Mucosa of stomach (tissue), 1 donor: ENCODE results near the gene PHC2.

Experiments used
- H3K27me3 ChIP-seq: one replicate; pipeline ENCODE4 v1.7.0; 2013; ENCODE audit warnings: mild to moderate bottlenecking, low read length; ENCODE audit not compliant: control insufficient read depth, insufficient read depth
- H3K36me3 ChIP-seq: one replicate; pipeline ENCODE4 v1.7.0; 2013; ENCODE audit warnings: low read length; ENCODE audit not compliant: control insufficient read depth, insufficient read depth
- H3K4me1 ChIP-seq: one replicate; pipeline ENCODE4 v1.7.0; 2013; ENCODE audit warnings: mild to moderate bottlenecking, low read length; ENCODE audit not compliant: control insufficient read depth, insufficient read depth
- H3K4me3 ChIP-seq: one replicate; pipeline ENCODE4 v1.7.0; 2013; ENCODE audit warnings: low read length
- H3K9ac ChIP-seq: one replicate; pipeline ENCODE4 v1.7.0; 2013; ENCODE audit warnings: mild to moderate bottlenecking, low read length, moderate library complexity
- H3K9me3 ChIP-seq: one replicate; pipeline ENCODE4 v1.7.0; 2013; ENCODE audit warnings: mild to moderate bottlenecking, low read length, moderate library complexity; ENCODE audit not compliant: control insufficient read depth
- donor health status: Pancreatic carcinoma.

PHC2 gene

GRCh38 chr1:33379631-33380354 lies 51.1 kb downstream of the PHC2 start:
- no peak overlapping the region for H3K9ac ChIP-seq
- H3K27me3 ChIP-seq, result no peaks in the 10 kb centered on the region
- H3K4me1 ChIP-seq, result no peaks in the 10 kb centered on the region
- no peaks in the 10 kb centered on the region for H3K36me3 ChIP-seq
- no peak overlapping the region for H3K4me3 ChIP-seq
- H3K9me3 ChIP-seq, result no peaks in the 10 kb centered on the region

GRCh38 chr1:33378976-33379375 lies 51.9 kb downstream of the PHC2 start:
- H3K27me3 ChIP-seq, result no peaks in the 10 kb centered on the region
- H3K9ac ChIP-seq, result no peak overlapping the region
- H3K36me3 ChIP-seq, result no peaks in the 10 kb centered on the region
- no peak overlapping the region for H3K4me3 ChIP-seq
- H3K9me3 ChIP-seq, result no peaks in the 10 kb centered on the region
- no peaks in the 10 kb centered on the region for H3K4me1 ChIP-seq

GRCh38 chr1:33378524-33378923 lies 52.4 kb downstream of the PHC2 start:
- no peaks in the 10 kb centered on the region for H3K9me3 ChIP-seq
- no peaks in the 10 kb centered on the region for H3K27me3 ChIP-seq
- H3K4me1 ChIP-seq, result no peaks in the 10 kb centered on the region
- no peaks in the 10 kb centered on the region for H3K36me3 ChIP-seq
- H3K4me3 ChIP-seq, result no peak overlapping the region
- no peak overlapping the region for H3K9ac ChIP-seq

- no peak overlapping the region for H3K9ac ChIP-seq
- no peaks in the 10 kb centered on the region for H3K9me3 ChIP-seq
- no peak overlapping the region for H3K4me3 ChIP-seq
- H3K4me1 ChIP-seq, result no peaks in the 10 kb centered on the region
- H3K36me3 ChIP-seq, result no peaks in the 10 kb centered on the region
- H3K27me3 ChIP-seq, result no peaks in the 10 kb centered on the region
Observed at GRCh38 chr1:33377756-33378155, 53.1 kb downstream of the PHC2 start.

- Histone ChIP-seq H3K27me3 (no peaks in the 10 kb centered on the region), H3K9me3 (no peaks in the 10 kb centered on the region), H3K36me3 (no peaks in the 10 kb centered on the region), H3K4me1 (no peaks in the 10 kb centered on the region), H3K9ac (no peak overlapping the region), H3K4me3 (no peak overlapping the region)
Observed at GRCh38 chr1:33377013-33377412, 53.9 kb downstream of the PHC2 start.

GRCh38 chr1:33375316-33375715 lies 55.6 kb downstream of the PHC2 start:
- H3K9ac ChIP-seq, result no peak overlapping the region

GRCh38 chr1:33374336-33375105 lies 56.4 kb downstream of the PHC2 start:
- no peaks in the 10 kb centered on the region for H3K9me3 ChIP-seq
- H3K36me3 ChIP-seq, result no peaks in the 10 kb centered on the region
- H3K27me3 ChIP-seq, result no peaks in the 10 kb centered on the region
- H3K4me3 ChIP-seq, result no peak overlapping the region
- no peak overlapping the region for H3K9ac ChIP-seq
- H3K4me1 ChIP-seq, result no peaks in the 10 kb centered on the region

More at GRCh38 chr1:33375316-33375715, 55.6 kb downstream of the PHC2 start:
- Histone ChIP-seq H3K9me3 (no peaks in the 10 kb centered on the region), H3K4me1 (no peaks in the 10 kb centered on the region), H3K36me3 (no peaks in the 10 kb centered on the region), H3K27me3 (no peaks in the 10 kb centered on the region), H3K4me3 (no peak overlapping the region)

- Histone ChIP-seq H3K4me1 (no peaks in the 10 kb centered on the region), H3K4me3 (no peak overlapping the region), H3K9ac (no peak overlapping the region), H3K27me3 (no peaks in the 10 kb centered on the region), H3K9me3 (no peaks in the 10 kb centered on the region), H3K36me3 (no peaks in the 10 kb centered on the region)
Observed at GRCh38 chr1:33373606-33374005, 57.3 kb downstream of the PHC2 start.

- Histone ChIP-seq H3K4me1 (peaks cover under 1% of the 10 kb centered on the region), H3K9ac (no peak overlapping the region), H3K36me3 (no peaks in the 10 kb centered on the region)
Observed at GRCh38 chr1:33372677-33373076, 58.2 kb downstream of the PHC2 start.

GRCh38 chr1:33372162-33372561 lies 58.7 kb downstream of the PHC2 start:
- H3K9me3 ChIP-seq, result no peaks in the 10 kb centered on the region
- no peaks in the 10 kb centered on the region for H3K36me3 ChIP-seq
- H3K4me3 ChIP-seq, result no peak overlapping the region

More at GRCh38 chr1:33372677-33373076, 58.2 kb downstream of the PHC2 start:
- H3K27me3 ChIP-seq, result no peaks in the 10 kb centered on the region
- no peaks in the 10 kb centered on the region for H3K9me3 ChIP-seq
- H3K4me3 ChIP-seq, result no peak overlapping the region

GRCh38 chr1:33371334-33371733 lies 59.6 kb downstream of the PHC2 start:
- no peaks in the 10 kb centered on the region for H3K36me3 ChIP-seq
- H3K4me1 ChIP-seq, result peaks cover 6% of the 10 kb centered on the region
- no peaks in the 10 kb centered on the region for H3K9me3 ChIP-seq
- H3K9ac ChIP-seq, result no peak overlapping the region
- no peaks in the 10 kb centered on the region for H3K27me3 ChIP-seq
- no peak overlapping the region for H3K4me3 ChIP-seq

More at GRCh38 chr1:33372162-33372561, 58.7 kb downstream of the PHC2 start:
- peaks cover 6% of the 10 kb centered on the region for H3K4me1 ChIP-seq
- no peaks in the 10 kb centered on the region for H3K27me3 ChIP-seq
- H3K9ac ChIP-seq, result no peak overlapping the region

- Histone ChIP-seq H3K9me3 (no peaks in the 10 kb centered on the region), H3K9ac (no peak overlapping the region)
Observed at GRCh38 chr1:33370827-33371226, 60.1 kb downstream of the PHC2 start.

More at GRCh38 chr1:33370827-33371226, 60.1 kb downstream of the PHC2 start:
- no peaks in the 10 kb centered on the region for H3K36me3 ChIP-seq
- H3K27me3 ChIP-seq, result no peaks in the 10 kb centered on the region
- H3K4me1 ChIP-seq, result peaks cover 6% of the 10 kb centered on the region
- H3K4me3 ChIP-seq, result no peak overlapping the region
